Measurements from ENCODE around the gene BANF2. TPM values are rescaled to one million over a fixed set of nuclear protein-coding genes. Genes with fewer than 3 reads are reported as not detected.

Gene BANF2
- total and polyA plus RNA-seq, 10 of the 15 experiments (the other 5 are each of a cell fraction or from before 2014, with no cell fraction given) = not detected

GRCh38 chr20:17691758-17692157, 8.0 kb upstream of the BANF2 start (continued):
- TF ChIP-seq ZBTB40 (IDR thresholded peaks at IDR 0.05; ENCODE audit: borderline replicate concordance) (no peak), SKIL (IDR thresholded peaks at IDR 0.05; ENCODE audit: low read depth, poor library complexity, severe bottlenecking) (no peak)

GRCh38 chr20:17693444-17694001, 6.2 kb upstream of the BANF2 start:
- Histone ChIP-seq H3K27me3 (replicated peaks in 1 of 2; ENCODE audit: control insufficient read depth in 2 of 2, insufficient read depth in 2 of 2, low read length in 1 of 2) (peaks cover 0 to 5% of the 10 kb centered on the region in 2 experiments; a peak in 1 of 4 replicates), H3K27ac (ENCODE audit: control insufficient read depth, insufficient read depth) (no peak overlapping the region), H3K9me3 (replicated peaks; ENCODE audit: control insufficient read depth, insufficient read depth, low read length) (no peaks in the 10 kb centered on the region; the same call in 1 of the 3 replicates), H2AFZ (ENCODE audit: control insufficient read depth, low read depth, low read length) (no peak overlapping the region), H3K4me1 (ENCODE audit: control insufficient read depth, insufficient read depth, low read length) (no peaks in the 10 kb centered on the region), H3K4me2 (ENCODE audit: control insufficient read depth, insufficient read depth) (no peak overlapping the region), H3K36me3 (ENCODE audit: control insufficient read depth in 2 of 2, insufficient read depth in 2 of 2, low read length in 1 of 2) (no peaks in the 10 kb centered on the region), H4K20me1 (ENCODE audit: control insufficient read depth, insufficient read depth) (no peaks in the 10 kb centered on the region), H3K4me3 (no peak overlapping the region), H3K9ac (ENCODE audit: control insufficient read depth, insufficient read depth, low read length) (no peak overlapping the region), H3K79me2 (ENCODE audit: control insufficient read depth, insufficient read depth, low read length) (no peaks in the 10 kb centered on the region)
- intact Hi-C loops (cut with micrococcal nuclease; ENCODE audit: unreplicated experiment) = no loop called here
- in situ Hi-C loops (cut with MboI) = no loop called here
- no peak for TF ChIP-seq RELA (IDR thresholded peaks at IDR 0.05; ENCODE audit: borderline replicate concordance, partially characterized antibody)
- TF ChIP-seq RAD51 (IDR thresholded peaks at IDR 0.05) = no peak
- TF ChIP-seq HCFC1 (IDR thresholded peaks at IDR 0.05; ENCODE audit: low read length) = no peak
- no peak for TF ChIP-seq ZNF384 (IDR thresholded peaks at IDR 0.05; ENCODE audit: borderline replicate concordance, low read depth, low read length)
- FAIRE-seq (no peak), DNase-seq (ENCODE audit: low read depth, low spot score) (no peak), ATAC-seq (no peak)
- ChIA-PET CTCF (interaction anchor here (1.4 to 3.9 kb wide), 2 partner anchors 11 to 302 kb away, joined by 5 to 22 read pairs; partner anchors contain the start of gene RRBP1), POLR2A (no interaction called here), SMC1A (ENCODE audit: uncharacterized antibody, unreplicated experiment) (interaction anchor here (1.2 kb wide), 1 partner anchor 11 kb away, joined by 3 read pairs; the partner anchor contains the start of gene RRBP1), RAD21 (ENCODE audit: unreplicated experiment) (no interaction called here)
- no TSS peak for BruUV-seq (replicated peaks)
- 71% methylated on average over 18 of the region's 18 CpGs for WGBS (ENCODE audit: insufficient coverage, insufficient replicate concordance, low lambda C conversion rate, missing lambda C conversion rate)
